Trophoblast cell (in vitro differentiated cells and primary cell): ENCODE measurements around the gene LSM3.

Experiments used
- DNase-seq, 2 donors: peaks; one replicate each; pipeline ENCODE4 v3.0.0-alpha.2; 2016
- H2AFZ ChIP-seq: 2 replicates; pipeline ENCODE4 v1.6.1; 2013; ENCODE audit warnings: low read length, moderate library complexity, mild to moderate bottlenecking; ENCODE audit not compliant: insufficient read depth, poor library complexity
- H2AK5ac ChIP-seq: 2 replicates; pipeline ENCODE4 v1.6.1; 2013; ENCODE audit warnings: mild to moderate bottlenecking, low read length
- H2BK120ac ChIP-seq: 2 replicates; pipeline ENCODE4 v1.6.1; 2013; ENCODE audit warnings: low read length, mild to moderate bottlenecking, moderate library complexity; ENCODE audit not compliant: insufficient read depth, poor library complexity
- H2BK12ac ChIP-seq: 2 replicates; pipeline ENCODE4 v1.6.1; 2013; ENCODE audit warnings: mild to moderate bottlenecking, low read length, moderate library complexity
- H2BK5ac ChIP-seq: 2 replicates; pipeline ENCODE4 v1.6.1; 2013; ENCODE audit warnings: low read length, low read depth, moderate library complexity, mild to moderate bottlenecking; ENCODE audit not compliant: poor library complexity
- H3K14ac ChIP-seq: 2 replicates; pipeline ENCODE4 v1.6.1; 2013; ENCODE audit warnings: mild to moderate bottlenecking, low read length
- H3K18ac ChIP-seq: 2 replicates; pipeline ENCODE4 v1.6.1; 2013; ENCODE audit warnings: mild to moderate bottlenecking, low read length
- H3K23ac ChIP-seq: 2 replicates; pipeline ENCODE4 v1.6.1; 2013; ENCODE audit warnings: low read length
- H3K27ac ChIP-seq: 2 replicates; pipeline ENCODE4 v1.5.1; 2013; ENCODE audit warnings: low read depth, mild to moderate bottlenecking, inconsistent platforms, low read length, moderate library complexity
- H3K27me3 ChIP-seq: 2 replicates; pipeline ENCODE4 v1.6.1; 2013; ENCODE audit warnings: inconsistent platforms, mild to moderate bottlenecking, low read length, moderate library complexity; ENCODE audit not compliant: insufficient read depth
- H3K36me3 ChIP-seq, 2 experiments: 1 replicate in 1 of 2; 2 replicates in 1 of 2; pipeline ENCODE4 v1.6.1; 2013; ENCODE audit warnings: low read length in 2 of 2, mild to moderate bottlenecking in 2 of 2, moderate library complexity in 1 of 2; ENCODE audit not compliant: insufficient read depth in 2 of 2, control insufficient read depth in 1 of 2
- H3K4ac ChIP-seq: 2 replicates; pipeline ENCODE4 v1.6.1; 2013; ENCODE audit warnings: low read depth, mild to moderate bottlenecking, low read length, moderate library complexity
- H3K4me1 ChIP-seq, 2 experiments: 1 replicate in 1 of 2; 2 replicates in 1 of 2; pipeline ENCODE4 v1.6.1; 2013; ENCODE audit warnings: low read length in 2 of 2, mild to moderate bottlenecking in 2 of 2, moderate library complexity in 1 of 2; ENCODE audit not compliant: insufficient read depth in 2 of 2, control insufficient read depth in 1 of 2
- H3K4me2 ChIP-seq: 2 replicates; pipeline ENCODE4 v1.6.1; 2013; ENCODE audit warnings: inconsistent platforms, mild to moderate bottlenecking, low read length, moderate library complexity
- H3K4me3 ChIP-seq: 2 replicates; pipeline ENCODE4 v1.5.1; 2013; ENCODE audit warnings: mild to moderate bottlenecking, low read depth, low read length, inconsistent platforms
- H3K79me1 ChIP-seq: one replicate; pipeline ENCODE4 v1.6.1; 2013; ENCODE audit warnings: low read length
- H3K79me2 ChIP-seq: 2 replicates; pipeline ENCODE4 v1.6.1; 2013; ENCODE audit warnings: low read length, mild to moderate bottlenecking; ENCODE audit not compliant: control insufficient read depth, insufficient read depth, poor library complexity
- H3K9ac ChIP-seq: 2 replicates; pipeline ENCODE4 v1.6.1; 2013; ENCODE audit warnings: mild to moderate bottlenecking, low read length
- H3K9me3 ChIP-seq: 2 replicates; pipeline ENCODE4 v1.6.1; 2013; ENCODE audit warnings: low read depth, mild to moderate bottlenecking, control low read depth, inconsistent platforms, low read length; ENCODE audit not compliant: insufficient read depth
- H4K12ac ChIP-seq: 2 replicates; pipeline ENCODE4 v1.6.1; 2013; ENCODE audit warnings: low read depth, mild to moderate bottlenecking, low read length, moderate library complexity
- H4K8ac ChIP-seq: 2 replicates; pipeline ENCODE4 v1.6.1; 2013; ENCODE audit warnings: low read depth, mild to moderate bottlenecking, low read length, moderate library complexity
- H4K91ac ChIP-seq: one replicate; pipeline ENCODE4 v1.6.1; 2013; ENCODE audit warnings: low read depth, mild to moderate bottlenecking, low read length, moderate library complexity
- WGBS: extraction: QIAGEN DNeasy Blood & Tissue Kit; methylation state at CpG from one replicate; pipeline ENCODE4 v1.1.7; 2013; ENCODE audit warnings: missing lambda C conversion rate; ENCODE audit not compliant: insufficient read length, insufficient coverage; ENCODE audit errors: extremely low coverage; 5-methylcytosine and 5-hydroxymethylcytosine counted together

The LSM3 gene

GRCh38 chr3:14146381-14147065, 32.1 kb upstream of the LSM3 start:
- DNase-seq, result peak in 1 of 2 donors; percentile 16

GRCh38 chr3:14147066-14147435, 31.6 kb upstream of the LSM3 start:
- peaks cover 11% of the 10 kb centered on the region for H3K79me1 ChIP-seq
- WGBS, result no CpG with 5 or more reads among the region's 5 CpGs
- no peak overlapping the region for H2BK120ac ChIP-seq

More at GRCh38 chr3:14146381-14147065, 32.1 kb upstream of the LSM3 start:
- peaks cover 15 to 18% of the 10 kb centered on the region in 2 experiments for H3K4me1 ChIP-seq
- no peak overlapping the region for H3K18ac ChIP-seq
- H4K91ac ChIP-seq, result no peak overlapping the region
- no peak overlapping the region for H2BK120ac ChIP-seq
- no peak overlapping the region for H3K14ac ChIP-seq
- no peak overlapping the region for H3K4me3 ChIP-seq
- no peak overlapping the region for H3K23ac ChIP-seq
- no peak overlapping the region for H3K4ac ChIP-seq
- H2AK5ac ChIP-seq, result peak overlapping the region; percentile 44
- H3K9me3 ChIP-seq, result peaks cover 2% of the 10 kb centered on the region
- no peaks in the 10 kb centered on the region for H3K27me3 ChIP-seq
- no peak overlapping the region for H3K4me2 ChIP-seq
- H4K12ac ChIP-seq, result no peak overlapping the region
- WGBS, result no CpG with 5 or more reads among the region's 10 CpGs
- no peak overlapping the region for H2BK12ac ChIP-seq
- no peak overlapping the region for H2BK5ac ChIP-seq
- H2AFZ ChIP-seq, result no peak overlapping the region
- no peak overlapping the region for H4K8ac ChIP-seq
- H3K79me1 ChIP-seq, result peaks cover 11% of the 10 kb centered on the region
- peaks cover 49 to 52% of the 10 kb centered on the region in 2 experiments for H3K36me3 ChIP-seq
- no peaks in the 10 kb centered on the region for H3K79me2 ChIP-seq
- no peak overlapping the region for H3K27ac ChIP-seq
- H3K9ac ChIP-seq, result no peak overlapping the region

GRCh38 chr3:14147617-14148016, 31.0 kb upstream of the LSM3 start:
- H4K91ac ChIP-seq, result no peak overlapping the region
- no peak overlapping the region for H4K12ac ChIP-seq
- no peak overlapping the region for H3K27ac ChIP-seq
- no peak overlapping the region for H2BK12ac ChIP-seq
- H3K23ac ChIP-seq, result no peak overlapping the region
- H3K27me3 ChIP-seq, result no peaks in the 10 kb centered on the region
- no peak overlapping the region for H3K4me3 ChIP-seq
- no peak overlapping the region for H2BK120ac ChIP-seq
- H3K4me1 ChIP-seq, result peaks cover 15 to 18% of the 10 kb centered on the region in 2 experiments
- no peak overlapping the region for H2BK5ac ChIP-seq
- no peak overlapping the region for H3K4me2 ChIP-seq
- peaks cover 2% of the 10 kb centered on the region for H3K9me3 ChIP-seq
- H3K4ac ChIP-seq, result no peak overlapping the region
- no peak overlapping the region for H2AFZ ChIP-seq
- no peak overlapping the region for H4K8ac ChIP-seq
- no peak for DNase-seq
- H3K79me1 ChIP-seq, result peaks cover 11% of the 10 kb centered on the region
- no peak overlapping the region for H3K18ac ChIP-seq
- H3K79me2 ChIP-seq, result no peaks in the 10 kb centered on the region
- H3K36me3 ChIP-seq, result peaks cover 51 to 56% of the 10 kb centered on the region in 2 experiments
- no CpG with 5 or more reads among the region's 12 CpGs for whole genome bisulfite sequencing
- no peak overlapping the region for H3K14ac ChIP-seq
- H3K9ac ChIP-seq, result no peak overlapping the region
- no peak overlapping the region for H2AK5ac ChIP-seq

More at GRCh38 chr3:14147066-14147435, 31.6 kb upstream of the LSM3 start:
- no peak overlapping the region for H3K27ac ChIP-seq
- no peak overlapping the region for H3K14ac ChIP-seq
- no peak overlapping the region for H4K8ac ChIP-seq
- H3K23ac ChIP-seq, result no peak overlapping the region
- peaks cover 46 to 51% of the 10 kb centered on the region in 2 experiments for H3K36me3 ChIP-seq
- H4K91ac ChIP-seq, result no peak overlapping the region
- no peak overlapping the region for H3K18ac ChIP-seq
- no peak overlapping the region for H4K12ac ChIP-seq
- no peak overlapping the region for H2AK5ac ChIP-seq
- no peak overlapping the region for H3K4me3 ChIP-seq
- peaks cover 15 to 18% of the 10 kb centered on the region in 2 experiments for H3K4me1 ChIP-seq
- H3K9ac ChIP-seq, result no peak overlapping the region
- no peak overlapping the region for H2AFZ ChIP-seq
- H2BK5ac ChIP-seq, result no peak overlapping the region
- no peaks in the 10 kb centered on the region for H3K79me2 ChIP-seq
- no peak overlapping the region for H3K4ac ChIP-seq
- peaks cover 2% of the 10 kb centered on the region for H3K9me3 ChIP-seq
- no peak for DNase-seq
- H3K27me3 ChIP-seq, result no peaks in the 10 kb centered on the region
- no peak overlapping the region for H2BK12ac ChIP-seq
- H3K4me2 ChIP-seq, result no peak overlapping the region

DNA sequence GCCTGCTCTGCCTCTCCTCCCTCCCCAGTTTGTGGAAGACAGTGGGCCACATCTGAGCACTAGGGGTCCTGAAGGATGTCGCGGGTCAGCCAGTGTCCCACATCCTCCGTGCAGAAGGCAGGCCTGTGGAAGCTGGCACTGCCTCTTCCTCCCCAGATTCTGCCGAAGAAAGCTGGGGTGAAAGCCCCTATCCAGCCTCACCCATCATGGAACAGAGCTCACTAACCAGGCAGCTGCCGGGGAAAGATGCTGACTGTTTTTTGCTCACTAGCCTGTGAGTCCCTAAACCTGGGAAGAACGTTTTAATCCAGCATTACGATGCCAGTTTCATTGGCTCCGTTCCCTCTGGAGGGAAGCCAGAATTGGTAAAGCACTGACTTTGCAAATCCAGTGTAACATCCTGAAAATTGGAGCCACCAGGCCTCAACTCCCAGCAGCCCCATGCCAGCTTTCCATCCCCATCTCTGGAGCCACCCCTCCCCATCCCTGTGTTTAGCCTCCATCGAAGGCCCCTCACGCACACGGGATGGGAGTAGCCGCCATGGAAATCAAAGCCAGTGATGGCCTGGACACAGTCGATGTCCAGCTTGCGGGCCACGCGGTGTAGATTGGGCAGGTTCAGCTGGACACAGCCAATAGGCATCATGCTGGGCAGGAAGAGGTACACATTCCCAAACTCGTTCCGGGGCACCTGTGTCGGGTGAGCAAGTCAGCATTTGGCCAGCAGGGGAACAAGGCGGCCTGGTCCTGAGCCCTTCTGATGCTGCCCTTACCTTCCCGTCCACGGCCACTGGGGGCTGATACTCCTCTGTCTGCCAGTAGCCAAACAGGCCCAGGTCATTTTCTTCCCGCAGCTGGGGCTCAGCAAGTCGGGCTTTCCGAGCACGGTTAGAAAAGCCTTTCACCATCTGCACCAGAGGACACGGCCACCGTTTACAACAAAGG, 30.3 kb upstream of the LSM3 start:
- DNase-seq, result no peak
- H3K27me3 ChIP-seq, result no peaks in the 10 kb centered on the region
- H4K8ac ChIP-seq, result no peak overlapping the region
- H3K23ac ChIP-seq, result no peak overlapping the region
- H2BK12ac ChIP-seq, result no peak overlapping the region
- no peak overlapping the region for H4K91ac ChIP-seq
- H3K36me3 ChIP-seq, result peaks cover 54 to 62% of the 10 kb centered on the region in 2 experiments
- no peak overlapping the region for H3K4me3 ChIP-seq
- H3K9me3 ChIP-seq, result peaks cover 2% of the 10 kb centered on the region
- no CpG with 5 or more reads among the region's 28 CpGs for WGBS
- H3K4ac ChIP-seq, result no peak overlapping the region
- no peak overlapping the region for H2BK120ac ChIP-seq
- H3K79me2 ChIP-seq, result no peaks in the 10 kb centered on the region
- no peak overlapping the region for H3K4me2 ChIP-seq
- H3K79me1 ChIP-seq, result peaks cover 11% of the 10 kb centered on the region
- H2AK5ac ChIP-seq, result no peak overlapping the region
- H3K27ac ChIP-seq, result no peak overlapping the region
- peaks cover 15 to 16% of the 10 kb centered on the region in 2 experiments for H3K4me1 ChIP-seq
- no peak overlapping the region for H3K9ac ChIP-seq
- H3K14ac ChIP-seq, result no peak overlapping the region
- no peak overlapping the region for H4K12ac ChIP-seq
- H2AFZ ChIP-seq, result no peak overlapping the region
- H2BK5ac ChIP-seq, result no peak overlapping the region
- H3K18ac ChIP-seq, result no peak overlapping the region
